Fibroblast of skin of left quadriceps (primary cell): ENCODE results near the gene ATP8B1.

Experiments used
- DNase-seq, 2 experiments: peaks; one replicate each; pipeline ENCODE4 v3.0.0-alpha.2; 2013; ENCODE audit warnings: low read depth in 2 of 2

Gene ATP8B1

DNA sequence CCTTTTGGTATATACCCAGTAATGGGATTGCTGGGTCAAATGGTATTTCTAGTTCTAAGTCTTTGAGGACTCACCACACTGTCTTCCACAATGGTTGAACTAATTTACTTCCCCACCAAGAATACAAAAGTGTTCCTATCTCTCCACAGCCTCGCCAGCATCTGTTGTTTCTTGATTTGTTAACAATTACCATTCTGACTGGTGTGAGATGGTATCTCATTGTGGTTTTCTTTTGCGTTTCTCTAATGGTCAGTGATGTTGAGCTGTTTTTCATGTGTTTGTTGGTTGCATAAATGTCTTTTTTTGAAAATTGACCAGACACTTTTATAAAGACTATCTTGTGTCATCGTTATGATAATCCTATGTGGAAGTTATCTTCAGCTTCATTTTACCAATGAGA is 16.0 kb upstream of the ATP8B1 start:
- DNase-seq = no peak

DNA sequence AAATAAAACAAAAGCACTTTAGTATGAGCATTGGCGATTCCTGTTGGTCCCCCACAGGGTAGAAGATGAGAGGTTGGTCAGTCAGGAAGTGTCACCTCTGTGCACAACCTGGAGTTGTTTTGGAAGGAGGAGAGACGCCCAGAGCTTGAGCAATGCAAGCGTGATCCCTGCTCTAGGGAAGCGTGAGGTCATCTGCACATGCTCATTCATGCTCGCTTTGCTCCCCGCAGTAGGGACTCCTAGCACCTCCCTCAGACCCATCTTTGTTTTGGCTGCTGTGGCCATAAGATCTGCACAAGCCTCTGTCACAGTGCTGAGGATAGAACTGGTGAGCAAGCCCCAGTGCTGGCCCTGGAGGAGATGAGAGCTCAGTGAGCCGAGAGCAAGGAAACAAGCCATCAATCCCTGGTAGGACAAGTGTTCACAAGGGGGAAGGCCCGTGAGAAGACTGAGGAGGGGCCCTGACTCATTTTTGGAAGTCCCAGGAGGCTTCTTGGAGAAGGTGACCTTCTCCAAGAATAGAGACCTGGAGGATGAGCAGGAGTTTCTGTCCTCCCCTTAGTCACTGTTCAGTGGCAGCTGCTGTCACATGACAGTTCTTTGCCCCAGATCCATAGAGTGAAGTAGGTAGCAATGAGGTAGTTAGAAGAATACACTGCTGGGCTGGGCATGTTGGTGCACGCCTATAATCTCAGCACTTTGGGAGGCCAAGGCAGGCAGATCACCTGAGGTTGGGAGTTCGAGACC is 13.3 kb upstream of the ATP8B1 start:
- no peak for DNase-seq

DNA sequence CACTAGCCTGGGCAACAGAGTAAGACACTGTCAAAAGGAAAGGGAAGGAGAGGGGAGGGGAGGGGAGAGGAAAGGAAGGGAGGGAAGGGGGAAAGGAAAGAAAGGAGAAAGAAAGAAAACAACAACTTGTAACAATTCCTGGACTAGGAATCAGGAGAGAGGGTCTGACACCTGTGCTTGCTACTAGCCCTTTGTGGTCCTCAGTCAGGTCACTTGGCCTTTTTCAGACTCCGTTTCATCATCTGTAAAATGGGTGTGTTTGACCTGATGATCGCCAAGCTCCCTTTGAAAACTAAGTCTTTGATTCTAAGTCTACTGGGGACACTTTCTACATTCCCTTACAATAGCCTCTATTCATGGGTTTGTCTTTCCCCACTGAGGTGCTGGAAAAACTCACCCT is 11.4 kb upstream of the ATP8B1 start:
- DNase-seq = no peak

DNA sequence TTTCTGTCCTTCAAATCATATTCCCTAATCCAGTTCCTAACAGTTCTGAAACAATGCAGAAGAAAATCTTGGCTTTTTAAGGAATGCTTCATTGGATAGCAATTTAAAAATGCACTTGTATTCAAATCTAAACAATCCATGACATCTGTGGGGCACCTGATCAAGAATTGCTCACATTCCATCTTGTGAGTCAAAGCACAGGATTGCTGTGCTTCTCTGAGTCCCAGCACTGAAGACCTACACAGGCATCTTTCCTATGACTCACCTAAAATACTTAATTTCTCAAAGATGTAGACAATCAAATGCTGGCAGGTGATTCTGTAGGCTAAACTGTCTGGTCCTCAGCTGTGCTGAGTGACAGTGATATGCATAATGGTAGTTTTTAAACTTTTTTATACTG is 10.1 kb upstream of the ATP8B1 start:
- DNase-seq = peak; percentile 90

DNA sequence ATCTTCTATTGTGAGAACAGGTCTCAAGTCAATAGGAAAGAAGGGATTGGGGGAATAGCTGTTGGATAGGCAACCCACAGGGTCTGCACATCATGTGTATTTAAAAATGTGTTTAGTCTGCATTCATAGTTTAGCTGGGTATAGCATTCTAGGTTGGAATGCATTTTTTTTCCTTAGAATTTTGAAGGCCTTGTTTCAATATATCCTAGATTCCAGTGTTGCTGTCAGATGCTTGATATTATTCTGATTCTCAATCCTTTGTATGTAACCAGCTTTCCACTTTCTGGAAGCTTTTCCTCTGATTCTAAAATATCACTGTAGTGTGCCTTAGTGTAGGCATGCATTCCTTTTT is 9.0 kb upstream of the ATP8B1 start:
- no peak for DNase-seq

DNA sequence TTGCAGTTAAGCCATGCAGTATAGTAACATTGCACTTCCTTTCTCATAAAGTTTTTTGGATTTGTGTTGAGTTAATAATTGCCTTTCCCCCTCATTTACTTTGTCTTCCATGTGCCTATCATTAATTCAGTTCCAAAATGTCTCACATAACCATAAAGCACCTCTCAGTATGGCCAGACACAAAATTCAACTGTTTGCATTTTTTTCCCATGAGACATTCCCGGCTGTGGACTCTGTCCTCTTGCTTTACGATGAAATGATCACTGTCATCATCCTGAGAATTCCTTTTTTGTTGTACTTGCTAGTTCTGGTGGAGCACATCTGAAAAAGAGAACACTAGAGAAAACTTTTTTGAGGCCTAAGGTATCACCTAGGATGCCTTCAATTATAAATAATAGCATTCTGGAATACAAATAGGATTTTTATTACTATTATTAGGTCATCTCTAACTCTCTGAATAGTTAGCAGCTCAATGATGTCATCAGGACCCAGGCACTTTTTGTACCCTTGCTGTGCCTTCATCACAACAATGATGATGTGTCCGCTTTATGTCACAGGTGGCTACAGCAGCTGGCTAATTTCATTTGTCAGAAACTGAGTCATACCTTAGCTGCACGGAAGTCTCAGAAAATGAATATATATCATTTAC is 8.5 kb upstream of the ATP8B1 start:
- no peak for DNase-seq

DNA sequence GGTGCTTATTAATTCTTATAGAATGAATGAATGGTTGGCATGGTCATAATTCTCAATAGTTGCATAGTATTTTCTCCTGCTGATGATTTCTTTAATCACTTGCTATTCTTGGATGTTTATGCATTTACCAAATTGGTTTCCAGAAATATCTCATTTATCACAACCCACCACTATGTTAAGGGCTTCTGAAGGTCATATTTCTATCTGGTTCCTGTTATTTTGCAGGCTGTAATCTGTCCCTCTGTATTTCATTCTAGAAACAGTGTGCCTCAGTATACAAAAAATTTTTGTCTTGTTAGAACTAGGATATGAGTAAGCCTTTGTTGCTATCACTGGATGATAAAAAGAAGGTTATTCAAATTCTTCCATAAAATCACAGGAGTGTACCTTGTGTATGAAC is 6.1 kb upstream of the ATP8B1 start:
- no peak for DNase-seq

DNA sequence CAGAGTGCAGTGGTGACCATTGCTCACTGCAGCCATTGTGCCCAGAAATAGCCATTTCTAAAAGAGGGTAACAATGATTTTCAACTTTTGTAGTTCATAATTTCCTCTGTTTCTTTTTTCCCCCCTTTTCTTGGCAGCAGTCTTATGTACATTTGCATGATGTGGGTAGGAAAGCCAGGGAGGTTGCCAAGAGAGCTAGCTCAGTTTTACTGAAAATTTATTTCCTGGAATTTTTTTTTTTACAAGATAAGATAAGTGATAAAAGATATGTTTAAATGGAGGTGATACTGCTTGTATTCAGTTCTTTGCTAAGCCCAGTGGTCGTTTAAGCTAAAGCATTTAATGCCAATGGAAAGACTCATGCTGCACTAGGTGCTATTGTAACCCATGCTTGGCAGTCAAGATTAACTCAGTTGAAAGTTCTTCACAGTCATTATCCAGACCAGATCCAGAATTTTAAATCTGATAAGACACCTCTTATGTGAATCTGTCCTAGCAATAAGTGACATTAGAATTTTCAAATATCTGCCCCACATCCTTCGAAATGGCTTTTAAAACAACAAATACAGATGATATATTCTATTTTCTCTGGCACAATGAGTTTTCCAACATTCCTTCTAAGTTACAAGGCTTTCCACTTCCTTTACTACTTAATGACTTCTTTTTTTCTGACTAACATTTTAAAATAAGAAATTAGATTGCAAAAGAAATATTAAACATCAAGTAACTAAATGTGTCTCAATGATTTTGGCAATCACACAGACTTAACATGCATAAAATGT is 4.4 kb upstream of the ATP8B1 start:
- DNase-seq = peak; percentile 70 to 71

DNA sequence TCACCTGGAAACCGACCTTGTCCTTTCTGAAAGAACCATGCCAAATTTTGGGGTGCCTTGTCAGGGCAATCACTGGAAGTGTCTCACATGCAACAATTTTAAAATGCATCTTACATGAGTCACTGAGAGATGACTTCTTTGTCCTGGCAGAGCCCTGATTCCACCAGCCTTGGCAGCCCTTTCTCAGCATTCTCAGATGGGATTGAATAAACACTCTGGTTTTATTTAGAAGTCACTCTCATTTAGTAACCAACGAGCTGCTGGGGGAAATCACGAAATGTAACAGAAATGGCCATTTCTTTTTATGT is 3.8 kb upstream of the ATP8B1 start:
- DNase-seq = peak; percentile 34 to 42

DNA sequence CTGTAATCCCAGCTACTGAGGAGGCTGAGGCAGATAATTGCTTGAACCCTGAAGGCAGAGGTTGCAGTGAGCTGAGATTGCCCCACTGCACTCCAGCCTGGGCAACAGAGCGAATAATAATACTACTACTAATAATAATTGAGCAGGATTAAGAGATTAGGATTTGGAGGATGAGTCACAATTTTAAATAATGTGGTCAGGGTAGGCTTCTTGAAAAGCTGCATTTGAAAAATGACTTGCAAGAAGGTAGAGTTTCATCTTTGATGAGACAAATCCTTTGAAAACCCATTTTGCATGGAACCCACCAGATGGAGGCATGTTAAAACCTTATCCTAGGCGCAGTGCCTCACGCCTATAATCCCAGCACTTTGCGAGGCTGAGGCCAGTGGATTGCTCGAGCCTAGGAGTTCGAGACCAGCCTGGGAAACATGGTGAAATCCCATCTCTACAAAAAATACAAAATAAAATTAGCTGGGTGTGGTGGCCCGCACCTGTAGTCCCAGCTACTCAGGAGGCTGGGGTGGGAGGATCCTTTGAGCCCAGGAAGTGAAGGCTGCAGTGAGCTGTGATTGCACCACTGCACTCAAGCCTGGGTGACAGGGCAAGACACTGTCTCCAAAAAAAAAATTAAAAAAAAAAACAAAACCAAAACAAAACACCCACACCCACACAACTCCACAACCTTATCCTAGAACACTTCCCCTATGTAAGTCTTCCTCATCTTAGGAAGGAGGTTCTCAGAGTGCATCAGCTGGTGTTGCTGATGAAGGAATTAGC is 3.3 kb upstream of the ATP8B1 start:
- DNase-seq = no peak

DNA sequence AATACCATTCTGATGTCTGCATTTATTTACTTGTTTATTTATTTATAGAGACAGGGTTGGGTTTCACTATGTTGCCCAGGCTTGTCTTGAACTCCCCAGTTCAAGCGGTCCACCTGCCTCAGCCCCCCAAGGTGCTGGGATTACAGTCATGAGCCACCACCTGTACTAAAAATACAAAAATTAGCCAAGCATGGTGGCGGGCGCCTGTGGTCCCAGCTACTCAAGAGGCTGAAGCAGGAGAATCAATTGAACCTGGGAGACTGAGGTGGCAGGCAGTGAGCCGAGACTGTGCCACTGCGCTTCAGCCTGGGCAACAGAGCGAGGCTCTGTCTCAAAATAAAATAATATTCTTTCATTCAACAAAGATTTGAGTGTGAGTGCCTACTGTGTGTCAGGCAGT is 2.0 kb upstream of the ATP8B1 start:
- no peak for DNase-seq

DNA sequence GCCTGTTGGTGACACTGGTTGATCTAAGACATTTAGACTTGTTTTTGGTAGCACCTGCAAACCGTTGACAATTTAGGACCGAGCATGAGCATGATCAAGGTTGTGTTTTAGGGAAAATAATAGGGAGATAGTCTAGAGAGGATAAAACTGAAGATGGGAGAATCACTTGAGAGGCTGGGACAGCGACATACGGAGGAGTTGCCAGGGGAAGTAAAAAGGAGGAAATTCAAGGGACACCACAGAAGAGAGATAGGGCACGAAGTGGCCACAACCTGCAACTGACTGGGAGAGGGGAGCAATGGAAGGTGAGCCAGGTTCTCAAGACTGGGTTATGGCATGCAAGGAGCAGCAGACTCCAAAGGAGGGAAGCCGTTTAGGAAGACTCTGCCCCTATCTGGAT is 1.4 kb upstream of the ATP8B1 start:
- no peak for DNase-seq

DNA sequence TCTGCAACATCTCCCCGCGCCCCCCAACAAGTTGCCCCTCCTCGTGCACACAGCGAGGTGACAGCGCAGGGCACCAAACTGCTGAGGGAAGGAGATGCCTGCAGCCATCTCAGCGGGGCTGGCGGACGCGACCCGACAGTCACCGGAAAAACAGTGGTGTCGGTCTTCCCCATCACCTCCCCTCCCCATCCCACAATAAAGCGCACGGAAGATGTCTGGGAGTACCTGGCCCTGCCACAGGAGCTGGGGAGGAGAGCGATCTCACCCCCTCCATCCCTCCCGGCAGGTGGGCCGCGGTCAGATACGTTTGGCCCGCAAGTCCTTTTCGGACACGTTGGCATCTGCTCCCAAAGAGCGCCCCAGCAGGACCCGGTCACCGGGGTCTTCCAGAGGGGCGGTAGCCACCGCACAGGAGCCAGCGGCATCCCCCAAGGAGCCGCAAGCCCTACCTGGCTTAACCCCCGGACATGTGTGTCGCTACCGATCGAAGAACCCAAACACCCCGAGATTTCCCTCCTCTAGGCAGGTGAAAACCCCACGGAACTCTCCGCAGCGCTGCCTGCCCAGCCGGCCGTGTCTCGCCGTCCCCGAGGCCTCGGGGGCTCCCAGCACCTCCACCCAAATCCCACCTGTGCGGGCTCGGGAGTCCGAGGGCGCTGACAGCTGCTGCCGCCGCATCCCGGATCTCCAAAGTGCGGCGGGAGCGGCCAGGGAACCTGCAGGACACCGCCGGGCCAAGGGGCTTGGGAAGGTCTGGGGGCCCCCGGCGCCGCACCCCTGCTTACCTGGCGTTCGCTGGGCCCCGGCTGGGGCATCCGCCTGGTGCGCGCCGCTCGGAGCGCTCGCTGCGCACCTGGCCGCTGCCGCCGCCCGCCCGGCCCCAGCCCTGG is 657 bp downstream of the ATP8B1 start:
- DNase-seq = no peak

DNA sequence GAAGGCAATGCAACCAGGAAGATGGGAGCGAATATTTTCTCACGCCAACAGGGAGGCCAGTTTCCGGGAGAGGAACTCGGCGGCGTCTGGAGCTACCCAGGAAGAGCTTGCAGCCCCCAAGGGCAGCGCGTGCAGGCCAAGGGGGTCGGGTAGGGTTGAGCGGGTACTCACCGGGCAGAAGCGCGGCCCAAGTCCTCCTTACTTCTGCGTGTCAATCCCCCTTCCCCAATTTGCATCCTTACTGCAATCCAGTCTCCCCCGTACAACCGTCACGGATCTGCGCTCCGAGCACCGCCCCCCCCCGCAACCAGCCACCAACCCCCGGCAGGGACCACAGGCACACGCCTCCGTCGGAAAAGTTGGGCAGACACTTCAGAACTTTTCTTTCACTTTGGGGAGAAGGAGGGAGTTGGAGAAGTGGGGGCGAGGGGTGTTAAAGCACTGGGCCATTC is 1.3 kb downstream of the ATP8B1 start:
- no peak for DNase-seq

DNA sequence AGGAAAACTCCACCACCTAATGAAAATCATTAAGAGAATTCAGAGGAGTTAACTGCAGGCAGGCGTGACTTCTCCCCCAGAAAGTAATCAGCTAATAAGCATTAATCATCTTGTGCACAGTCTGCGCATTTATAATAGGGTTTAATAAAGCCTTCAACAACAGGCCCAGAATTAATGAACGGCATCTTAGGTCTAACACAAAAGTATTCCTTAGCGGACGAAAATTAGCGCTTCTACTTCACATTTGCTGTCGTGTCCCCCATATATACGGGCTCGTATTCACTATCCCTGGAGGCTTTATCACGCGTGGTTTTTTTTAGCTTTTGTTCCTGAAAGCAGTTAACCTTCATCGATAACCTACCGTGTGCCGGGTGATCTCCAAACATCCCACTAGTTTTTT is 1.8 kb downstream of the ATP8B1 start:
- no peak for DNase-seq

DNA sequence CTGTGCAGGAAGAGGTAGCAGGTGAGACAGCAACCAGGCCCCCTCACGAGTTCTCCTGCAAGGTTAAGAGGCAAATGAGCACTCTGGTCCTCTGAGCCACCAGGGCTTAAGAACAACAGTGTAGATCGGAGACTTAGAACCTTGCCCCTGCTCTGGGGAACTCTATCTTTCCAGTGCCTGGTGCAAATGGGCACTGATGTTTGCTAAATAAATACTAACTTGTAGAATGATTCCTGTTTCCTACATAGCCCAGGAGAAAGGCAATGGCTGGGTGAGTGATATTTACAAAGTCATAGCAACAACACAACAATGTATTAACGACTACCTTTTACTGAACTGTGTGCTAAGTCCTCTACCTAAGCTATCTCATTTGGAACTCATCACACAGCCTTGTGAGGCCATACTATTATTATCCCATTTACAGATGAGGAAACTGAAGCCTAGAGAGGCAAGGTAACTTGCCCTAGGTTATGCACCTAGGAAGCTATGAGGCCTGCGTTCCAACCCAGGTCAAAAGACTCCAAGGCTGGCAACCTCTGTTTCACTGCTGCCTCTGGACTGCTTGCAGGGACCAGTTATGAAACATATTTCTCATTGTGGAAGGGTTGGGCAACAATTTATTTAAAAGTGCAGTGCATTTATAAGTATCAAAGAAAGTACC is 4.3 kb downstream of the ATP8B1 start:
- no peak for DNase-seq

DNA sequence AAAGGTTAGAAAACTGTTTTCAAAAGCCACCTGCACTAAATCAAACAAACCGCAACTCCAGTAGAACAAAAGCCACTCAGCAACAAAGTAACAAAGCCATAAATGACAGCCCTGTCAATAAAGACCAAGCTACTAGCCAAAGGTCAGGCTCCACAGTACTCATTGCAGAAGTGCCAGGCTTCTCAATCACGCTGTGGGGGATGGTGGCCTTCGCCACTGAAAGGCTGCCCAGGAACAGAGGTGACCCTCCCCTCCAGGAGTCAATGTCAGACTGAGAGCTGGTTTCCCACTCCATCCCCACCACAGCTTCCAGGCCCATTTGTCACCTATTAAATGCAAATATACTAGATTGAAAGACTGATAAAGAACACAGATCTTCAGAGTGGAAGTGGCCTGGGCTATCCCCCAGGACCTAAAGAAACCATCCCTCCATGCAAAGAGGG is 5.9 kb downstream of the ATP8B1 start:
- no peak for DNase-seq

DNA sequence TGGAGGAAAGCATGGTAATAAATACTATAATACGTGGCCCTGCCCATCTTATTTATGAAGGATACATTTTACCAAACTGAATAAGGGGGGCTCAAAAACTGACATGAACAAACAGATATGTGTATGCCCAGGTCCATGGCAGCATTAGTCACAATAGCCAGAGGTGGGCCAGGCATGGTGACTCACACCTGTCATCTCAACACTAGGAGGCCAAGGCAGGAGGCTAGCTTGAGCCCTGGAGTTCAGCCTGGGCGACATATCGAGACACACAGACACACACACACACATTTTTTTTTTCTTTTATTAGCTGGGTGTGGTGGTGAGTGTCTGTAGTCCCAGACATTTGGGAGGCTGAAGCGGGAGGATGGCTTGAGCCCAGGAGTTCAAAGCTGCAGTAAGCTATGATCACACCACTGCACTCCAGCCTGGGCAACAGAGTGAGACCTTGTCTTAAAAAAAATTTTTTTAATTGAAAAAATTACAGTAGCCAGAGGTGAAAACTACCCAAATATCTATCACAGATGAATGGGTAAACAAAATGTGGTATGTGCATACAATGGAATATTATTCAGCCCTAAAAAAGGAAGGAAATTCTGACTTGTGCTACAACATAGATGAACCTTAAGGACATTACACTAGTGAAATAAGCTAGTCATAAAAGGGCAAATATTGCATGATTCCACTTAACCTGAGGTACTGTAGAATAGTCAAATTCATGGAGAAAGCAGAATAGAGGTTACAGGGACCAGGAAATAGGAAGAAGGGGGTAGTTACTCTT is 8.0 kb downstream of the ATP8B1 start:
- DNase-seq = no peak

DNA sequence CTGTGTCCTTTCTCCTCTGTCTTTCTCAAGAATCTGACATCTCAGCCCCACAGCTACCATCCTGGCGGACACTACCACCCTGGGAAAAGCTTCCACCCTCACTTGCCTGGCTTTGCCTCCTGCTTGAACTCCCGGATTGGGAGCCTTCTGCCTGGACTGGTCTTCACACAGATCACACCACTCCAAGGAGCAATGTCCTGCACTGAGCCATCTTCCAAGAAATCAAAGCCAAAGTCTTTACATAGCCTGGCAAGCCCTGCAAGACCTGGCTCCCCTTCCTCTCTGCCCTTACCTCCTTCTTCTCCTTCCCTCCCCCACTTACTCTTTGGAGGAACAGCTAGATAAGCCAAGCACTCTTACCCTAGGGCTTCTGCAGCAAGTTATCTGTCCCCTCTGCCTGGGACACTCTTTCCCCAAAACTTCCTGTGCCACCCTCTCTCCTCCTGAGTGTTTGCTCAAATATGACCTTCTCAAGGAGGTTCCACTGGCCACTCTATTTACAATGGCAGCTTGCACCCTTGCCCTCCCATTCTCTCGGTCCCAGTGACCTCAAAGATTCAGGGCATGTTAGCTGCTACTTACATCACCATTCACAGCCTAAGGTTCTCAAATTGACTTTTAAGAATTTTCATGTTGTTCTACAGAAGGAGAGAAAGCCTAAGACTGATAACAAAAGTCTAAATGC is 9.7 kb downstream of the ATP8B1 start:
- DNase-seq = no peak
